ENCODE measurements around the gene SLC26A1. TPM values are rescaled to one million over a fixed set of nuclear protein-coding genes. Genes with fewer than 3 reads are reported as not detected.

The SLC26A1 gene
- total RNA-seq, 6 experiments from 2014 or later = 0.16 to 0.38 (median 0.19) TPM; not detected in 3

DNA sequence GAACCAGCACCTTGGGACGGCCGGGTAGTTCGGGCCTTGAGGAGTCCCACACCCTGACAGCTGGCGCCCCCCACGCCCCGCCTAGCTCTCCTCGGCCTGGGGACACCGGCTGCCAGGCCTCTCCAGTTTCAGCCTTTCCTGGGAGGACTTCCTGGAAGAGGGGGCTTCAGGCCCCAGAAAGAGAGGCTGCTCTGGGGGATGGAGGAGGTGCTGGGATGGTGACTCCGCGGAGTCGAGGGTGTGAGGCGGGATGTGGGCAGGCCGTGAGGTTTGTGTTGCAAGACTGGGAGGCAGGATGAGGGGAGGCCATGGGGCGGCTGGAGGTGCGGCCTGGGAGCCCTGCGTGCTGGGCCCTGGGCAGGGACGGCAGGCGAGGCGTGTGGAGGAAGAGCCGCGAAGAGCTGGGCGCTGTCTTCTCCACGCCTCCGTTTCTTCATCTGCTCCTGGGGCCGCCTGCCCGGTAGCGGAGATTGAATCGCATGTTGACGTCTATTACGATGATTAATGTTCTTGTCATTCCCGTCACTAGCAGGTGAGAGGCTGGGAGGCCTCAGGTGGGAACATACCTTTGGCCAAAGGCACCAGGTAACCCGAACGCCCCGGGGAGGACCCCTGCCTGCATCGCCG, 17.3 kb upstream of the SLC26A1 start:
- TF ChIP-seq, protein P1, sequence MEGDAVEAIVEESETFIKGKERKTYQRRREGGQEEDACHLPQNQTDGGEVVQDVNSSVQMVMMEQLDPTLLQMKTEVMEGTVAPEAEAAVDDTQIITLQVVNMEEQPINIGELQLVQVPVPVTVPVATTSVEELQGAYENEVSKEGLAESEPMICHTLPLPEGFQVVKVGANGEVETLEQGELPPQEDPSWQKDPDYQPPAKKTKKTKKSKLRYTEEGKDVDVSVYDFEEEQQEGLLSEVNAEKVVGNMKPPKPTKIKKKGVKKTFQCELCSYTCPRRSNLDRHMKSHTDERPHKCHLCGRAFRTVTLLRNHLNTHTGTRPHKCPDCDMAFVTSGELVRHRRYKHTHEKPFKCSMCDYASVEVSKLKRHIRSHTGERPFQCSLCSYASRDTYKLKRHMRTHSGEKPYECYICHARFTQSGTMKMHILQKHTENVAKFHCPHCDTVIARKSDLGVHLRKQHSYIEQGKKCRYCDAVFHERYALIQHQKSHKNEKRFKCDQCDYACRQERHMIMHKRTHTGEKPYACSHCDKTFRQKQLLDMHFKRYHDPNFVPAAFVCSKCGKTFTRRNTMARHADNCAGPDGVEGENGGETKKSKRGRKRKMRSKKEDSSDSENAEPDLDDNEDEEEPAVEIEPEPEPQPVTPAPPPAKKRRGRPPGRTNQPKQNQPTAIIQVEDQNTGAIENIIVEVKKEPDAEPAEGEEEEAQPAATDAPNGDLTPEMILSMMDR (IDR thresholded peaks at IDR 0.05) = no peak
- peaks cover 18% of the 10 kb centered on the region for H3K27me3 Mint-ChIP-seq (ENCODE audit: insufficient read depth)
- peaks cover 8% of the 10 kb centered on the region for H3K9me3 Mint-ChIP-seq
- peak overlapping the region; percentile 57 for H3K27ac Mint-ChIP-seq
- H3K4me1 Mint-ChIP-seq (ENCODE audit: low read depth) = peaks cover 5% of the 10 kb centered on the region; the same call in 1 of the 2 replicates
- no peaks in the 10 kb centered on the region for H3K36me3 Mint-ChIP-seq (ENCODE audit: low read depth)
- peak overlapping the region; percentile 76 for H3K4me3 Mint-ChIP-seq
- peak; percentile 72 for DNase-seq

DNA sequence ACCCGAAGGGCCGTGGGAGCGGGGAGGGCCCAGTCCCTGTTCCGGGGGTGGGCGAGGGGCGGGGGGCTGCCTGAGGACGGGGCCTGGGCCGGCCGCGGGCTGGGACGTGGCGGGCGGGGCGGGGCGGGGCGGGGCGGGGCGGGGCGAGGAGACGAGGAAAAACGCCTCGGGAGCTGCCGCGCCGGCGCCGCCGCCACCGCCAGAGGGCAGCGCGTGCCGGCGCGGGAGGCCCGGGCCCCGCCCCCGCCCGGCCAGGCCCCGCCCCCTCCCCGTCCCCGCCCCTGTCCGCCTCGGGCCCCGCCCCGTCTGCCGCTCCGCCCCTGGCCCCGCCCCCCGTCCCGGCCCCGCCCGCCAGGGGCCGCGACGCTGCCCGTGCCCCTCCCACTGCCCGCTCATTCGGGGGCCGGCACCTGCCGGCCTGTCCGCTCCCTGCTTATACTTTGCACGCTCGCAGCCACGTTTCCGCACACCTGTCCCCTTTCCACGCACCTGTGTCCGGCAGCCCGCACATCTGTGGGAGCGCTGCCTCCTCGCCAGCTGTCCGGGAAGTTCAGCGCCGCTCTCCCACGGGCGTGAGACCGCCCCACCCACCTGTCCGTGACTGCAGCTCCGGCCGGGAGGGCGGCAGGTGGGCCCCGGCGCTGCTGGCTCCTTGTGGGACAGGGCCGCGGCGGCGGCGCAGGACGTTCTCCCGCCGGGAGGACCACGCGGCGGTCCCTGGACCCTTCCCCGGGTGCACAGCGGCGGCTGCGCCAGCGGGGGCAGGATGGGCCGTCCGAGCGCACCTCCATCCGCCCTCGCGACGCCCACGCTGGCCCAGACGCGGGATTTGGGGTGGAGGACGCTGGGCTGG, 16.6 kb upstream of the SLC26A1 start:
- Mint-ChIP-seq H3K36me3 (ENCODE audit: low read depth) (no peaks in the 10 kb centered on the region), H3K4me3 (peak overlapping the region; percentile 61), H3K9me3 (peaks cover 8% of the 10 kb centered on the region), H3K27me3 (ENCODE audit: insufficient read depth) (peaks cover 19% of the 10 kb centered on the region), H3K4me1 (ENCODE audit: low read depth) (peaks cover 5% of the 10 kb centered on the region; the same call in 1 of the 2 replicates), H3K27ac (no peak overlapping the region)
- no peak for DNase-seq
- TF ChIP-seq, protein P1 (IDR thresholded peaks at IDR 0.05) = peak; percentile 36

DNA sequence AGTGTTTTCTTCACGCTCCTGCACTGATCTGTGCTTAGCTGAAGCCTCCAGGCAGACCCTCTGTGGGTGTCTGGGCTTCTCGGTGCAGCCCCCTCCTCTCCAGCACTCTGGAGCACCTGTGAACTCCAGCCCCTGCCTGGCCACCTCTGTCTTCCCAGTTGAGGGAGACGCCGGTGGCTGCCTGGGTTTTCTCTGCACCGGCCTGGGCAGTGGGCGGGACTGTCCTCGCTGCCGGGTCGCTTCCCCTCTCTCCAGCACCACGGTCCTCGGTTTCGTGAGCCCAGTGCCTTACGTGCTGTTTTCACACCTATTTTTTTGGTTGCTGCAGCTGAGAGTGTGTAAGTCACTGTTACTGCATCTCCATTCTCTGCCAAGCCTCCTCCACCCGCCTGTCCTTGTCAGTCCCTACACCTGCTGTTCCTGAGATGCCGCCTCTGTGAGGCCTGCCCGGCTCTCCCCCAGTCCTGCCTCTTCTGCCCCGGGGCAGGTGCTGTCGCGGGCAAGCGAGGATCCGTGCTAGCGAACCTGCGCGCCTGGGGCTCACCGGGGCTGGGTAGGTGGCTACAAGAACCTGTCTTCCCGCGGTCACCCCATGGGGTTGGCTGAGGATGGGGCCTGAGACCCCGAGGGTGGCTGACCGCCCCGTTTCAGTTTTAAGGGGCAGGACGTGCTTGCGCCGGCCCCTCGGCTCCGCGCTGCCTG, 15.8 kb upstream of the SLC26A1 start:
- peaks cover 8% of the 10 kb centered on the region for H3K9me3 Mint-ChIP-seq
- no peak overlapping the region for H3K27ac Mint-ChIP-seq
- peak overlapping the region; percentile 78 for H3K4me3 Mint-ChIP-seq
- no peaks in the 10 kb centered on the region for H3K36me3 Mint-ChIP-seq (ENCODE audit: low read depth)
- no peak for DNase-seq
- H3K4me1 Mint-ChIP-seq (ENCODE audit: low read depth) = peaks cover 5% of the 10 kb centered on the region; the same call in 1 of the 2 replicates
- TF ChIP-seq, protein P1 (IDR thresholded peaks at IDR 0.05) = no peak
- peaks cover 24% of the 10 kb centered on the region for H3K27me3 Mint-ChIP-seq (ENCODE audit: insufficient read depth)

DNA sequence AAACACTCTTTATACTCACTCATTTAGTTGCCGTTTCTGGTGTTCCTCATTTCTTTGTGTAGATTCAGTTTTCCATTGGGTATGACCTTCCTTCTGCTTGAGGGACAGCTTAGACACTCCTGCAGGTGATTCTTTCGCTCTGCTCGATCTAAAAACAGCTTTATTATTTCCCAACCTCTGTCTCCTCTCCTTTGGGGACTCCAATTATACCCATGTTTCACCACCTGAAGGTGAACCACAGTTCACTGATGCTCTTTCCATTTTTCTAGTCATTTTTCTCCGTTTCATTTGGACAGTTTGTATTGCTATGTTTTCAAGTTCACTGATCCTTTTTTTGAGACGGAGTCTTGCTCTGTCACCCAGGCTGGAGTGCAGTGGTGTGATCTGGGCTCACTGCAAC, 13.7 kb upstream of the SLC26A1 start:
- TF ChIP-seq, protein P1 (IDR thresholded peaks at IDR 0.05) = no peak
- Mint-ChIP-seq H3K9me3 (peaks cover 8% of the 10 kb centered on the region), H3K4me3 (no peak overlapping the region), H3K4me1 (ENCODE audit: low read depth) (peaks cover 5% of the 10 kb centered on the region; the same call in 1 of the 2 replicates), H3K36me3 (ENCODE audit: low read depth) (no peaks in the 10 kb centered on the region), H3K27me3 (ENCODE audit: insufficient read depth) (peaks cover 24% of the 10 kb centered on the region), H3K27ac (no peak overlapping the region)
- DNase-seq = no peak

All from HFFc6 (cell line).